ENCODE results near the gene CCDC33. TPM values are rescaled to one million over a fixed set of nuclear protein-coding genes. Genes with fewer than 3 reads are reported as not detected.

Gene CCDC33
- total and polyA plus RNA-seq, 8 donors = not detected

- Histone ChIP-seq H3K27ac (no peak overlapping the region), H3K27me3 (no peaks in the 10 kb centered on the region), H3K4me1 (no peaks in the 10 kb centered on the region), H3K9me3 (no peaks in the 10 kb centered on the region), H3K4me3 (no peak overlapping the region), H3K36me3 (no peaks in the 10 kb centered on the region)
- intact Hi-C loops (cut with DNase I) = no loop called here
- WGBS, 2 donors = 48 to 53% methylated on average over 11 of the region's 11 CpGs
- no peak for ATAC-seq
- no peak for FAIRE-seq
- TF ChIP-seq, protein P1, sequence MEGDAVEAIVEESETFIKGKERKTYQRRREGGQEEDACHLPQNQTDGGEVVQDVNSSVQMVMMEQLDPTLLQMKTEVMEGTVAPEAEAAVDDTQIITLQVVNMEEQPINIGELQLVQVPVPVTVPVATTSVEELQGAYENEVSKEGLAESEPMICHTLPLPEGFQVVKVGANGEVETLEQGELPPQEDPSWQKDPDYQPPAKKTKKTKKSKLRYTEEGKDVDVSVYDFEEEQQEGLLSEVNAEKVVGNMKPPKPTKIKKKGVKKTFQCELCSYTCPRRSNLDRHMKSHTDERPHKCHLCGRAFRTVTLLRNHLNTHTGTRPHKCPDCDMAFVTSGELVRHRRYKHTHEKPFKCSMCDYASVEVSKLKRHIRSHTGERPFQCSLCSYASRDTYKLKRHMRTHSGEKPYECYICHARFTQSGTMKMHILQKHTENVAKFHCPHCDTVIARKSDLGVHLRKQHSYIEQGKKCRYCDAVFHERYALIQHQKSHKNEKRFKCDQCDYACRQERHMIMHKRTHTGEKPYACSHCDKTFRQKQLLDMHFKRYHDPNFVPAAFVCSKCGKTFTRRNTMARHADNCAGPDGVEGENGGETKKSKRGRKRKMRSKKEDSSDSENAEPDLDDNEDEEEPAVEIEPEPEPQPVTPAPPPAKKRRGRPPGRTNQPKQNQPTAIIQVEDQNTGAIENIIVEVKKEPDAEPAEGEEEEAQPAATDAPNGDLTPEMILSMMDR (IDR thresholded peaks at IDR 0.05) = no peak
- no peak for DNase-seq
Observed at GRCh38 chr15:74220475-74221248, 15.5 kb upstream of the CCDC33 start.

DNA sequence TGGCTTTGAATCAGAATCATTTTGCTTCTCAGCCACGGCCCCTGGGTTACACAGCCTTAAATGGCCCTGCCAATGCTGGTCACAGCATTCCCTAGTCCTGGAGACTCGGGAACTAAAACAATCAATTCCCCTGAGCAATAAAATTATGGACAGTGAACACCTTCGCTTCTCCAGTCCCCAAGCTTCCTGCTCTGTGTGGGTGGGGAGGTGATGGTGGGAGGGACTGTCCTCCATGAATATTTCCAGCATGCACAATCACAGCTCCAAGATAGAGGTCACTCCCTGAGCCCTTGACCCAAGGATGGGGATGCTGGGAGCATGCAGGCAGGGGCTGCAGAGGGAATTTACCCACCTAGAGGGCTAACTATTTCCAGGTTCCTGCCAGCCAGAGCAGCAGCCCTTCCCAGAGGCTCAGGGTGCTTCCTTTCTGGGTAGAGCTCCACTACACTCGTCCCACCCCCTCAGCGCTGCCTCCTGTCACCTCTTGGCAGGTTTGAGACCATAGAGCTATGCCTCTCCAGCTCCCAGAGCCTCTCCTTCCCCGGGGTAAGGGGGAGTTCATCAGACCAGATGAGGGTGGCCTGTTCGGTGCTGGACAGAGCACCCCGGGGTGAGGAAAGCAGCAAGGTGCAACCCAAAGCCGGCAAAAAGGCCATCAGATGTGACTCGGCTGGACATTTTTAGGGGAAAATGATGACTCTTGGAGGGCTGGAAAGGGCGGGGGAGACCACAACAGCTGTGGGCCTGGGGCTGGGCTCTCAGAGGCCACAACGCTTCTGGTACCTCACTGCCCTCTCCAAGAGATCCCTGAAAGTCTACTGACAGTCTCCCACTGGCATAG lies 14.5 kb upstream of the CCDC33 start:
- no peaks in the 10 kb centered on the region for H3K27me3 ChIP-seq
- no peak overlapping the region for H3K4me3 ChIP-seq
- intact Hi-C loops (cut with DNase I) = no loop called here
- no peaks in the 10 kb centered on the region for H3K9me3 ChIP-seq
- TF ChIP-seq, protein P1 (IDR thresholded peaks at IDR 0.05) = no peak
- H3K27ac ChIP-seq = no peak overlapping the region
- ATAC-seq (peak in 2 of 4 donors; percentile 17 to 23), FAIRE-seq (no peak), DNase-seq (peak in 1 of 6 donors; percentile 37)
- H3K36me3 ChIP-seq = no peaks in the 10 kb centered on the region
- WGBS, 2 donors = 27 to 29% methylated on average over 12 of the region's 12 CpGs
- no peaks in the 10 kb centered on the region for H3K4me1 ChIP-seq

DNA sequence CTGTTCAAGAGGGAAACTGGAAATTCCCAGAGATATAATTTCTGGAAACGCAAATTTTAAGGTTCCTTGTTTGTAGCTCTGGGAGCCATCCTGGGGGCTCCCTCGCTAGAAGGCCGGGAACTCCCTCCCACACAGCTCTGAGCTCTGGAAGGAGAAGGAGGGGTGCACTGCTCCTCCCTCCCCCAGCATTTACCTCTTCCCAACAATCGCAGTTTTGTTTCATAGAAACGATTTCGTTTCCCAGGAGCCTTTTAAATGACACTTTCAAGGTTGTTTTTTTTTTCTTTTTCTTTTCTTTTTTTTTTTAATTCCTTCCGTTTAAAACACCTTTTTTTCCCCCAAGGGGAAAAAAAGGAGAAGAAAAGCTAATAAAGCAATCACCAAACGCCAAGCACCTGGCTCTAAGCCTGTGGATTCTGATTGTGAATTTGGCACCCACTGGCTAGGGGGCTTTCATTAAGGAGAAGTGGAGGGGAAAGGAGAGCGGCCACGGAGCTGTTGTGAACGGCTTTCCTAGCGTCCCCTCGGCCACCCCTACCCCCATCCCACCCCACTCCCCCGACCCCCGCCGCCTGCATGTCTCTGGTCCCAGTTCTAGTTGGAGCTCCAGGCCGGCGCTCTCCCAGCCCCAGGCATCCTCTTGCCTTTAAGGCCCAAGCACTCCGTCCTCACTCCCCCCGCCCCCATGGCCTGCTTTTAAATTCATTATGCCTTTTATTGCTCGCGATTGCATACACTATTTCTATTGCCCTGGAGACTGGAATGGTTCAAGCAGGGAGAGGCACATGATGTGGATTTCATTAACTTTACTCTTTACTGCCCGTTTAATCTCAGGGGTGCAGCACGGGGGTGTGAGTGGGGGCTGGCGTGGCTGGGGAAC lies 13.6 kb upstream of the CCDC33 start:
- FAIRE-seq (no peak), ATAC-seq (peak in 2 of 4 donors; percentile 36 to 46), DNase-seq (peak in 1 of 6 donors; percentile 21)
- intact Hi-C loops (cut with DNase I) = no loop called here
- no peak overlapping the region for H3K27ac ChIP-seq
- TF ChIP-seq, protein P1 (IDR thresholded peaks at IDR 0.05) = no peak
- H3K4me3 ChIP-seq = no peak overlapping the region
- H3K4me1 ChIP-seq = no peaks in the 10 kb centered on the region
- no peaks in the 10 kb centered on the region for H3K27me3 ChIP-seq
- H3K36me3 ChIP-seq = no peaks in the 10 kb centered on the region
- 27 to 28% methylated on average over 25 of the region's 25 CpGs for WGBS, 2 donors
- H3K9me3 ChIP-seq = no peaks in the 10 kb centered on the region

GRCh38 chr15:74225928-74226327 lies 10.2 kb upstream of the CCDC33 start:
- intact Hi-C loops (cut with DNase I) = no loop called here
- ATAC-seq (no peak), FAIRE-seq (no peak), DNase-seq (no peak)
- no peak overlapping the region for H3K4me3 ChIP-seq
- no peaks in the 10 kb centered on the region for H3K36me3 ChIP-seq
- whole genome bisulfite sequencing, 2 donors = 71 to 81% methylated on average over 5 of the region's 5 CpGs
- no peaks in the 10 kb centered on the region for H3K9me3 ChIP-seq
- H3K27ac ChIP-seq = no peak overlapping the region
- H3K4me1 ChIP-seq = no peaks in the 10 kb centered on the region
- H3K27me3 ChIP-seq = no peaks in the 10 kb centered on the region
- TF ChIP-seq, protein P1 (IDR thresholded peaks at IDR 0.05) = no peak
